K562 (cell line): Measurements from ENCODE around the gene TCHP.

Experiments
- ETS1 ChIP-seq: conservative IDR thresholded peaks from 2 replicates; pipeline ENCODE4 v1.6.1; 2011; ENCODE audit warnings: low read depth, mild to moderate bottlenecking, low read length; ENCODE audit not compliant: control insufficient read depth
- TOE1 ChIP-seq, 2 experiments: fragments of 450-650 bp in 1 of 2; sonication (generic) in 1 of 2; formaldehyde crosslinking in 1 of 2; IDR thresholded peaks; 2 replicates each; pipeline versions ENCODE4 v1.7.1 to v1.8.0; 2016 to 2022; ENCODE audit warnings: borderline replicate concordance in 2 of 2, mild to moderate bottlenecking in 2 of 2, antibody characterized with exemption in 1 of 2, inconsistent platforms in 1 of 2, low read depth in 1 of 2, missing genetic modification reagents in 1 of 2, moderate library complexity in 1 of 2
- ZHX1 ChIP-seq: fragments of 150-350 bp; conservative IDR thresholded peaks from 2 replicates; pipeline ENCODE4 v1.6.1; 2014; ENCODE audit warnings: low read length
- TF ChIP-seq, protein P1 (sequence below): sonication (generic); formaldehyde crosslinking; IDR thresholded peaks from 2 replicates; pipeline ENCODE4 v1.9.0; 2022; ENCODE audit warnings: mild to moderate bottlenecking, missing genetic modification reagents
- TF ChIP-seq, protein P2 (sequence below): fragments of 450-650 bp; IDR thresholded peaks from 2 replicates; pipeline ENCODE4 v1.6.1; 2017; ENCODE audit warnings: antibody characterized with exemption, mild to moderate bottlenecking

DNA sequence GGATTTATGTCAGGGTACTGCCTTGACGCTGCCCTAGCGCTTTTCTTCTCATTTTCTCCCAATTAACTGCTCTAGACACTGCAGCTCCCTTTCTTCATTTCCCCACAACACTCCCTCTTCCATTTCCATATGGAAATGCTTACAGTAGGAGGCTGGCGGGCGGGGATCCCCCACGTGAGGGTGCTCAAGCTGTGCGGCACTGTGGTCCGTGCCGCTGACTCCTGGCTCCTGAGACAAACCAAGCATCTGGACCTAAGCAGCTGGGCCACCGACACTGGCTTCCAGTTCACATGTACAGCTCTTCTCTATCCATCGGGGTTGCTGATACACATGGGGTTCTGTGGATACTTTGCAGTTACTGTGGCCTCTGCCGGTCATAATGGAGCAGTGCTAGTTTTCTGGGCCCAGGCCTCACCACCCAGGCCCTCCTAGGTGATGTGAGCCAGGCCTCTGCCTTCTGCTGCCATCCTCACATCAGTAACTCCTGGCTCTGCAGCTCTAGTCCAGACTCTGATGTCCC lies 20.2 kb downstream of the TCHP start:
- TF ChIP-seq TOE1 (IDR thresholded peaks at IDR 0.05; ENCODE audit: borderline replicate concordance) = no peak
- TF ChIP-seq TOE1 (CRISPR knock-in tag; IDR thresholded peaks at IDR 0.05; ENCODE audit: borderline replicate concordance, low read depth) = no peak
- TF ChIP-seq, protein P1, sequence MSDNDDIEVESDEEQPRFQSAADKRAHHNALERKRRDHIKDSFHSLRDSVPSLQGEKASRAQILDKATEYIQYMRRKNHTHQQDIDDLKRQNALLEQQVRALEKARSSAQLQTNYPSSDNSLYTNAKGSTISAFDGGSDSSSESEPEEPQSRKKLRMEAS (CRISPR knock-in tag) = no peak
- no peak for TF ChIP-seq ZHX1
- no peak for TF ChIP-seq ETS1
- TF ChIP-seq, protein P2, sequence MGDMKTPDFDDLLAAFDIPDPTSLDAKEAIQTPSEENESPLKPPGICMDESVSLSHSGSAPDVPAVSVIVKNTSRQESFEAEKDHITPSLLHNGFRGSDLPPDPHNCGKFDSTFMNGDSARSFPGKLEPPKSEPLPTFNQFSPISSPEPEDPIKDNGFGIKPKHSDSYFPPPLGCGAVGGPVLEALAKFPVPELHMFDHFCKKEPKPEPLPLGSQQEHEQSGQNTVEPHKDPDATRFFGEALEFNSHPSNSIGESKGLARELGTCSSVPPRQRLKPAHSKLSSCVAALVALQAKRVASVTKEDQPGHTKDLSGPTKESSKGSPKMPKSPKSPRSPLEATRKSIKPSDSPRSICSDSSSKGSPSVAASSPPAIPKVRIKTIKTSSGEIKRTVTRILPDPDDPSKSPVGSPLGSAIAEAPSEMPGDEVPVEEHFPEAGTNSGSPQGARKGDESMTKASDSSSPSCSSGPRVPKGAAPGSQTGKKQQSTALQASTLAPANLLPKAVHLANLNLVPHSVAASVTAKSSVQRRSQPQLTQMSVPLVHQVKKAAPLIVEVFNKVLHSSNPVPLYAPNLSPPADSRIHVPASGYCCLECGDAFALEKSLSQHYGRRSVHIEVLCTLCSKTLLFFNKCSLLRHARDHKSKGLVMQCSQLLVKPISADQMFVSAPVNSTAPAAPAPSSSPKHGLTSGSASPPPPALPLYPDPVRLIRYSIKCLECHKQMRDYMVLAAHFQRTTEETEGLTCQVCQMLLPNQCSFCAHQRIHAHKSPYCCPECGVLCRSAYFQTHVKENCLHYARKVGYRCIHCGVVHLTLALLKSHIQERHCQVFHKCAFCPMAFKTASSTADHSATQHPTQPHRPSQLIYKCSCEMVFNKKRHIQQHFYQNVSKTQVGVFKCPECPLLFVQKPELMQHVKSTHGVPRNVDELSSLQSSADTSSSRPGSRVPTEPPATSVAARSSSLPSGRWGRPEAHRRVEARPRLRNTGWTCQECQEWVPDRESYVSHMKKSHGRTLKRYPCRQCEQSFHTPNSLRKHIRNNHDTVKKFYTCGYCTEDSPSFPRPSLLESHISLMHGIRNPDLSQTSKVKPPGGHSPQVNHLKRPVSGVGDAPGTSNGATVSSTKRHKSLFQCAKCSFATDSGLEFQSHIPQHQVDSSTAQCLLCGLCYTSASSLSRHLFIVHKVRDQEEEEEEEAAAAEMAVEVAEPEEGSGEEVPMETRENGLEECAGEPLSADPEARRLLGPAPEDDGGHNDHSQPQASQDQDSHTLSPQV = no peak
